Body of pancreas (tissue), 4 donors: ENCODE results near the gene SH3BP4. TPM values are rescaled to one million over a fixed set of nuclear protein-coding genes. Genes with fewer than 3 reads are reported as not detected.
A peak's percentile ranks its signal among the peaks of the same experiment; 100 is the strongest.

Experiments used
- ATAC-seq: fragments of 150-250 bp; one replicate; pipeline ENCODE4 v1.9.1; 2016
- DNase-seq, 4 donors: peaks; one replicate each; pipeline ENCODE4 v3.0.0-alpha.2; 2019
- H3K27ac ChIP-seq, 4 donors: fragments of 200-600 bp; sonication (generic); 1 replicate in 3 of 4; 2 replicates in 1 of 4; pipeline versions ENCODE4 v1.5.1 to v1.6.1; 2016 to 2019; ENCODE audit warnings: mild to moderate bottlenecking in 1 of 4, mixed read lengths in 1 of 4, moderate library complexity in 1 of 4
- H3K27me3 ChIP-seq, 2 donors: fragments of 200-600 bp; sonication (generic); one replicate each; pipeline ENCODE4 v1.6.0; 2016; ENCODE audit warnings: mild to moderate bottlenecking in 1 of 2
- H3K36me3 ChIP-seq, 2 donors: fragments of 200-600 bp; sonication (generic); replicated peaks in 1 of 2; 2 replicates each; pipeline ENCODE4 v1.5.1; 2016; ENCODE audit warnings: low read depth in 2 of 2; ENCODE audit not compliant: insufficient read depth in 1 of 2
- H3K4me1 ChIP-seq: fragments of 200-600 bp; sonication (generic); one replicate; pipeline ENCODE4 v1.6.0; 2016
- H3K4me3 ChIP-seq, 2 donors: fragments of 200-600 bp; sonication (generic); 1 replicate in 1 of 2; 2 replicates in 1 of 2; pipeline ENCODE4 v1.5.1; 2016 to 2019
- H3K9me3 ChIP-seq, 3 donors: fragments of 200-600 bp; sonication (generic); 1 replicate in 2 of 3; 2 replicates in 1 of 3; pipeline ENCODE4 v1.5.1; 2016
- CTCF ChIP-seq, 7 experiments: fragments of 450-650 bp in 4 of 7; fragments of 200-600 bp in 3 of 7; sonication (generic) in 3 of 7; IDR thresholded peaks; one replicate each; pipeline ENCODE4 v1.5.1; 2016 to 2019; ENCODE audit warnings: antibody characterized with exemption in 7 of 7
- POLR2A ChIP-seq, 3 donors: fragments of 450-650 bp; IDR thresholded peaks; one replicate each; pipeline ENCODE4 v1.6.1; 2016; ENCODE audit warnings: antibody characterized with exemption in 3 of 3, mild to moderate bottlenecking in 2 of 3
- WGBS, 2 donors: methylation state at CpG; one replicate each; pipeline ENCODE4 v1.1.5; 2017; 5-methylcytosine and 5-hydroxymethylcytosine counted together
- intact Hi-C: fragments of 100-400 bp; cut with DNase I; formaldehyde crosslinking; loops from one replicate; pipeline ENCODE4 v1.15.1; 2023
- total RNA-seq, 2 donors: library from RNA; depleted of rRNA; stranded (reverse); fragments of >200 nt; gene quantifications; one replicate each; pipeline ENCODE4 v1.1.0, GENCODE V29; 2016

The SH3BP4 gene
- total RNA-seq, 2 donors from 2014 or later, result 62.6 to 71.9 TPM

- whole genome bisulfite sequencing, 2 donors, result 21 to 24% methylated on average over 14 of the region's 14 CpGs
- TF ChIP-seq CTCF (IDR thresholded peaks at IDR 0.05), result no peak
- no peak for TF ChIP-seq POLR2A (IDR thresholded peaks at IDR 0.05)
- H3K4me3 ChIP-seq, result no peak overlapping the region
- H3K36me3 ChIP-seq, result no peaks in the 10 kb centered on the region
- peaks cover 97% of the 10 kb centered on the region for H3K4me1 ChIP-seq
- ATAC-seq (peak; percentile 32), DNase-seq (peak; percentile 59 to 79 (median 70))
- H3K27me3 ChIP-seq, result no peaks in the 10 kb centered on the region
- H3K9me3 ChIP-seq, result no peaks in the 10 kb centered on the region
- intact Hi-C loops, result no loop called here
- H3K27ac ChIP-seq, result peak overlapping the region; percentile 86 to 87 (median 86)
Measured at GRCh38 chr2:234980451-234981187, 28.8 kb downstream of the SH3BP4 start.

- intact Hi-C loops, result no loop called here
- no peaks in the 10 kb centered on the region for H3K36me3 ChIP-seq
- WGBS, 2 donors, result 15% methylated on average over 24 to 26 of the region's 26 CpGs
- peak overlapping the region; percentile 86 to 87 (median 86) for H3K27ac ChIP-seq
- DNase-seq (peak; percentile 62 to 81 (median 74)), ATAC-seq (peak; percentile 67)
- TF ChIP-seq CTCF (IDR thresholded peaks at IDR 0.05) (no peak), POLR2A (IDR thresholded peaks at IDR 0.05) (peak in 2 of 3 donors; percentile 35 to 50)
- H3K9me3 ChIP-seq, result no peaks in the 10 kb centered on the region
- H3K4me1 ChIP-seq, result peaks cover 92% of the 10 kb centered on the region
- H3K4me3 ChIP-seq, result no peak overlapping the region
- no peaks in the 10 kb centered on the region for H3K27me3 ChIP-seq
Measured at GRCh38 chr2:234981197-234982095, 29.6 kb downstream of the SH3BP4 start.

- DNase-seq (no peak), ATAC-seq (no peak)
- 69 to 74% methylated on average over 10 to 17 of the region's 17 CpGs for WGBS, 2 donors
- Histone ChIP-seq H3K9me3 (no peaks in the 10 kb centered on the region), H3K36me3 (no peaks in the 10 kb centered on the region), H3K4me3 (no peak overlapping the region), H3K27me3 (no peaks in the 10 kb centered on the region), H3K4me1 (peaks cover 90% of the 10 kb centered on the region), H3K27ac (peak overlapping the region; percentile 86 to 87 (median 86))
- TF ChIP-seq CTCF (IDR thresholded peaks at IDR 0.05) (no peak), POLR2A (IDR thresholded peaks at IDR 0.05) (no peak)
- intact Hi-C loops, result no loop called here
Measured at GRCh38 chr2:234982096-234982834, 30.4 kb downstream of the SH3BP4 start.

GRCh38 chr2:234983011-234983726, 31.4 kb downstream of the SH3BP4 start:
- H3K27ac ChIP-seq, result peak overlapping the region; percentile 86 to 87 (median 86)
- 33 to 38% methylated on average over 8 to 11 of the region's 11 CpGs for WGBS, 2 donors
- no peaks in the 10 kb centered on the region for H3K9me3 ChIP-seq
- peaks cover 83% of the 10 kb centered on the region for H3K4me1 ChIP-seq
- intact Hi-C loops, result no loop called here
- peak in 2 of 4 donors; percentile 47 to 49 for DNase-seq
- no peak overlapping the region for H3K4me3 ChIP-seq
- H3K36me3 ChIP-seq, result no peaks in the 10 kb centered on the region
- TF ChIP-seq CTCF (IDR thresholded peaks at IDR 0.05), result no peak
- TF ChIP-seq POLR2A (IDR thresholded peaks at IDR 0.05), result no peak
- H3K27me3 ChIP-seq, result no peaks in the 10 kb centered on the region
- no peak for ATAC-seq
